HG03460 (cell line): ENCODE results near the gene SLC50A1.
"Not testable (repeated sequence)": the region's sequence is repeated elsewhere in the genome, so short reads cannot be mapped to it uniquely, and the experiment has no call there.

Source experiments
- ATAC-seq: cut with Tn5 transposase; IDR thresholded peaks from one replicate; pipeline ENCODE4 v1.9.1; 2021; ENCODE audit not compliant: unreplicated experiment

SLC50A1 gene

GRCh38 chr1:155134322-155134721 is 1.3 kb upstream of the SLC50A1 start:
- no peak for ATAC-seq

GRCh38 chr1:155134880-155135414 is 705 bp upstream of the SLC50A1 start:
- ATAC-seq: no peak

- ATAC-seq: no peak
These were observed 1.1 kb downstream of the SLC50A1 start for GRCh38 chr1:155136748-155137147.

DNA sequence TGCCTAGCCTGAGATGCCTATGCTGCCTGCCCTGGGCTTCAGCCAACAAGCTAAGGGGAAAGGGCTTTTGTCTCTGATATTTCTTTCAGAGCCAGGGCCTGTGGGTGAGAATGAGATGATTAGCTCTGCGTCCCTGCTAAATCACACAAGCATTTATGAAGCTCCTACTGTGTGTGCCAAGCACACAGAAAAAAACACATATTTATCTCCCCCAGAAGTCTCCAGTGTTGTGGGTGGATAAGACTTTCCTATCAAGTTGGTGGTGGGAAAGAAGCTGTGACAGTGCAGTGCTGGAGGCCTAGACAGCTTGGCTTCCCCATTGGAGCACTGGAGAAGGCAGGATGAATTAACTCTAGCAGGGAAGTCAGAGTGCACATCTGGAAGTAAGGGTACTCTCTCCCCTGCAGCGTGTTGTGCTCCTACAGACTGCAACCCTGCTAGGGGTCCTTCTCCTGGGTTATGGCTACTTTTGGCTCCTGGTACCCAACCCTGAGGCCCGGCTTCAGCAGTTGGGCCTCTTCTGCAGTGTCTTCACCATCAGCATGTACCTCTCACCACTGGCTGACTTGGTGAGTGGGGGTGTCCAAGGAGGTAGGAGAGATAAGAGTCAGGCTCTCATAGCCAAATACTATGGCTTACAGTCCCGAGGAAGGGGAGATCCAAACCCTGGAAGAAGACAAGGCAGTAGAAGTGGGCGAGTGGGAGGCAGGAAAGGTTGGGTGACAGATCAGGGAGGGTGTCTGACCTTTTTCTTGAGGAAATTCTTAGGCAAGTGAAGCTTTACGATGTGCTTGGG is 1.7 kb downstream of the SLC50A1 start:
- ATAC-seq: no peak

GRCh38 chr1:155139895-155140629 is 4.4 kb downstream of the SLC50A1 start, which contains the start of gene DPM3:
TSS of gene DPM3 (minus strand) at chr1:155140531. CDS start at chr1:155140240, 291 bp downstream.
- ATAC-seq: peak; percentile 72

DNA sequence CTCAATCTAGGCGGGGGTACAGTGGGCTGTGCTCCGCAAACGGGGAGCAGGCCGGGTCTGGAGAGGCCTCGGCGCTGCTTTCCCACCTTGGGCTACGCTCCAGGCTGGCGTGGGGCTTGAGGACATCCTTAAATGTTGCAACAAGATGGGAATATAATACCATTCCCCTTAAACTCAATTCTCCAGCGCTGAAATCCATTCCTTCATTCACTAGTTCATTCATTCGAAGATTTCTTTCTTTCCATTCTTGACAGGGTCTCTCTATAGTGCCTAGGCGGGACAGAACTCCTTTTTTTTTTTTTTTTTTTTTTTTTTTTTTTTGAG is 4.9 kb downstream of the SLC50A1 start:
- no peak for ATAC-seq

GRCh38 chr1:155141749-155142148 is 6.1 kb downstream of the SLC50A1 start:
- ATAC-seq: no peak

DNA sequence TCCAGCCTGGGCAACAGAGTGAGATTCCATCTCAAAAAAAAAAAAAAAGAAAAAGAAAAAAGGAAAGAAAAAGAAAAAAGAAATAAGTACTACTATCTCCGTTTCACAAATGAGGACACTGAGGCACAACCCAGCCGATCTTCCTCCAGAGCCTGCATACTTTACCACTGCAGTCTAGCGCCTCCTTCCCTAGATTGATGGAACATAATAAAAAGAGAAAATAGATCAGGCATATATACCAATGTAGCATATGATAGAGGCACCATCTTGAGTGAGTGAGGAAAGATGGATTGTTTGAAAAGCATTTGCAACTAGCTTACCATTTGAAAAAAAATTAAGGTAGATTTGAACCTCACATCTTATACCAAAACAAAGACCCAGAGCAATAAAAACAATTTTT is 9.8 kb downstream of the SLC50A1 start:
- ATAC-seq: no peak

DNA sequence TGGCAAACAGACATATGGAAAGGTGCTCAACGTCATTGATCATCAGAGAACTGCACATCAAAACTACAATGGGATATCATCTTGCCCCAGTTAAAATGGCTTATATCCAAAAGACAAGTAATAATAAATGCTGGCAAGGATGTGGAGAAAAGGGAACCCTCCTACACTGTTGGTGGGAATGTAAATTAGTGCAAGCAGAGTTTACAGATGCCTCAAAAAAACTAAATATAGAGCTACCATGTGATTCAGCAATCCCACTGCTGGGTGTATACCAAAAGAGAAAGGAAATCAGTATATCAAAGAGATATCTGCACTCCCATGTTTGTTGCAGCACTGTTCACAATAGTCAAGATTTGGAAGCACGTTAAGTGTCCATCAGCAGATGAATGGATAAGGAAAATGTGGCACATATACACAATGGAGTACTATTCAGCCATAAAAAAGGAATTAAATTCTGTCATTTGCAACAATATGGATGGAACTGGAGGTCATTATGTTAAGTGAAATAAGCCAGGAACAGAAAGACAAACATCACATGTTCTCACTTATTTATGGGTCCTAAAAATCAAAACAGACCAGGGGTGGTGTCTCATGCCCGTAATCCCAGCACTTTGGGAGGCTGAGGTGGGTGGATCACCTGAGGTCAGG is 20.5 kb downstream of the SLC50A1 start:
- not testable (repeated sequence) for ATAC-seq

DNA sequence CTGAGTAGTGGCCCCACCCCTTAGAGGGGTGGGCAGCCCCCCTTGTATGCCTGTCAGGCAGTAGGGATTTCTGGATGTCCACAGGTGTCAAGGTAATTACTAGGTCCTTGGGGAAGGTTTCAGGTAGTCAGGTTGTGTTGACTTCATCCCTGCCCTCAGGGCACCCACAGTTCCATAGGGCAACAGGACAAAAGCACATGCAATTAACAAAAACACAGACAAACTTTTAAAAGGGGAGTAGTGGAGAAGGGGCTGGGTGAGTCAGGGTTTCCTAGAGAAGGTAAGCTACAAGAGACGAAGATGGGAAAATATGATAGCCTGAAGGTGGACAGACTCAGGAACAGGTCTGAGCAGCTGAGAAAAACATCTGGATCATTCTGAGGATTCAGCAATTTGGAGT is 23.3 kb downstream of the SLC50A1 start:
- no peak for ATAC-seq

- no peak for ATAC-seq
These were observed 24.5 kb downstream of the SLC50A1 start for GRCh38 chr1:155160128-155160527.

- not testable (repeated sequence) for ATAC-seq
These were observed 27.0 kb downstream of the SLC50A1 start for GRCh38 chr1:155162631-155163030.

GRCh38 chr1:155163785-155164184 is 28.1 kb downstream of the SLC50A1 start:
- not testable (repeated sequence) for ATAC-seq

DNA sequence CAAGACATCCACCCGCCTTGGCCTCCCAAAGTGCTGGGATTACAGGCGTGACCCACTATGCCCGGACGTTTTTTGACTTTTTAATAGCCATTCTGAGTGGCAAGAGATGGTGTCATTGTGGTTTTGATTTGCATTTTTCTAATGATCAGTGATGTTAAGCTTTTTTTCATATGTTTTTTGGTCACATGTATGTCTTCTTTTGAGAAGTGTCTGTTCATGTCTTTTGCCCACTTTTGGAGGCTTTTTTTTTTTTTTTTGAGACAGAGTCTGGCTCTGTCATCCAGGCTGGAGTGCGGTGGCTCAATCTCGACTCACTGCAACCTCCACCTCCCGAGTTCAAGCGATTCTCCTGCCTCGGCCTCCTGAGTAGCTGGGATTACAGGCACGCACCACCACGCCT is 29.0 kb downstream of the SLC50A1 start:
- not testable (repeated sequence) for ATAC-seq

DNA sequence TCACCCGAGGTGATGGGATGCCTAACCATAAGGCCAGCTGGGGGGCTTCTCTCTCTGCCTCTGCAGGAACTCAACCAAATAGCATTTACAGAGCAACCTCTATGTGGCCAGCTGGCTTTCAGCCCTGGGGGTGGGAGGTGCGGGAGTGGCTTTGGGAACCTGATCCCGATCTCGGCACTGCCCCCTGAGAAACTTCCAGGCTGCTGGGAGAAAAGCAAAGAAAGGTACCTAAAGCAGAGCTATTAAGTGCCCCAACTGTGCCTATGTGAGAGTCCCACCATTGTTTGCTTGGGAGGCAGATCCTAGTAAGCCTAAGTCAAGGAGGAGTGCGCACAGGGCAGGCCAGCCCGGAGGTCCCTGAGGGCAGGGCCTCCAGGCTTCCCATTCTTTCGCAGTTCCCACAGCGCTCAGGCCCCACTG is 30.4 kb downstream of the SLC50A1 start:
- ATAC-seq: no peak

DNA sequence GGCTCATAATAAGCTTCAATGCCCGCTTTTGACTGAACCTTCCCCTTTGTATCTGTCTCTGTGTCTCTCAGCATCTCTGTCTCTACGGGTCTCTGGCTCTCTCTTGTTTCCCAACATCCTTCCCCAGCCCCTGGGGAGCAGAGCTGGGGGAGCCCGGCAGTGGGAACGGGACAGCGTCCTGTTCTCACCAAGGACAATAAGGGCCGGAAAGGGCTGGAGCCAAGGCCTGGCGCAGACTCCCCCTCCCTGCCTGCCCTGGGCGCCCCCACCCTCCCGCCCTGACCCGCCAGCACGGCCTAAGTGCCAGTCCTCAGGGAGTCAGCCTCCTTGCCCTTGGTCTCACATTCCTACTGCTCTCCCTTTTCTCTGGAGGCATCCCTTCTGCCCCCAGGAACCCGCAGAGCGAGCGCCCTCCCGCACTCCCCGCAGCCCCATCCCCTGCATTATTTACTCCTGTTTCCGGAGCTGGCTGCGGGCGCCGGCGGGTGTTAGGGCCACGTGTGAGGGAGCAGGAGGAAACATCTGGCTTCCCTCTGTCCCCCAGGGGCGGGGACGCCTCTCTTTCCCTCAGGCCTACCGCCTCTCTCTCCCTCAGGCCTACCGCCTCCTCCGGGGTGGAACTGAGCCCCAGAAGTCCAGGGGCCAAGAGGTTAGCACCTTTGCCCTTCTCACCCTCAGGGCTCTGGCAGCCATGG is 31.0 kb downstream of the SLC50A1 start:
- ATAC-seq: no peak

DNA sequence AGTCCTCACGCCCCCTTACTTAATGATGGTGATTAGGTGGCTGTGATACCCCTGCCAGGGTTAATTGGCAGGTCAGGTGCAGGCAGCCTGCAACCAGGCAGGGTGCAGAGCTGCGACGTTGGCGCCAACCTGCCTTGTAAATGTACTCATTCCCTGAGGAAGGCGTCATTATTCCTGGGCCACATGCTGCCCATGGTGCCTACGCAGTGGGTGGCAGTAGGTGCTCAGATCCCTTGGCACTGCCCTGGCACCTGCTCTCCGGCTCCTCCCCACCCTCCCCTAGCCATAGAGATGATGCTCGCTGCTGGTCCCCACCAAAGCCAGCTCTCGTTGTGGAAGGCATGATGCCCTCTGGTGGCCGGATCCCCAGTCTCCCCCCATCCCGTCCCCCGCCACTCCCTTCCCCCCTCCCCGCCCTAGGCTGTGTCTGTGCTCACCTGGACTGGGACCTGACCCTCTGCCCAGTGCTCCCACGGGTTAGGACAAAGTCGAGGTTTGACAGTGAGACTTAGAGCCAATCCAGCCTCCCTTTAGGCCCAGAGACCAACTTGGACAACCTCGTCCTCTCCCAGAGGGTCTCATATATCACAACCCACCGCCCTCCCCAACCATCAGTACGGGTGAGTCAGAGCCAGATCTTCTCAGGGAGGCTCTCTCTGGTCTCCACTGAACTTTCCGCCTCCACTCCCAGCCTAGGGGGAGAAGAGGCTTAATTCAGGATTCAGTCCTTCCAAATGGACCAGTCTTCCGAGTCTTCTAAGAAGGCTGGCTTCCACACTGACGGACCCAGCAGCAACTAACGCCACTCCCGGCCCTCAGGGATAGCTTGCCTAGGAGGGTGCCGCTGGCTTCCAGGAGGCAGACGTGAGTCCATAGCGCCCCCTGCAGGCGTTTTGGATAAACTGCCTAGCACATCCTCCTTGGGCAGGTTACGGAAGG is 31.8 kb downstream of the SLC50A1 start:
- ATAC-seq: no peak

- ATAC-seq: not testable (repeated sequence)
These were observed 32.4 kb downstream of the SLC50A1 start for GRCh38 chr1:155168105-155168445.

GRCh38 chr1:155168456-155169210 is 33.0 kb downstream of the SLC50A1 start:
- ATAC-seq: no peak
